NCI-H446 (cell line): Measurements from ENCODE around the gene MRPL44.
"Not testable (repeated sequence)": the region's sequence is repeated elsewhere in the genome, so short reads cannot be mapped to it uniquely, and the experiment has no call there.

Experiments used
- DNase-seq, 2 experiments: peaks; one replicate each; lab custom pipeline; 2025; lab: John Stamatoyannopoulos, UW

The MRPL44 gene

GRCh38 chr2:223971731-223972130 is 14.5 kb downstream of the MRPL44 start:
- DNase-seq, result no peak

- no peak for DNase-seq
These were observed 15.4 kb downstream of the MRPL44 start for GRCh38 chr2:223972656-223973102.

- no peak for DNase-seq
These were observed 16.3 kb downstream of the MRPL44 start for GRCh38 chr2:223973606-223974005.

GRCh38 chr2:223976635-223977226 is 19.5 kb downstream of the MRPL44 start:
- no peak for DNase-seq

- DNase-seq, result no peak
These were observed 21.2 kb downstream of the MRPL44 start for GRCh38 chr2:223978451-223978850.

GRCh38 chr2:223979730-223980396 is 22.6 kb downstream of the MRPL44 start:
- no peak for DNase-seq

- no peak for DNase-seq
These were observed 23.1 kb downstream of the MRPL44 start for GRCh38 chr2:223980397-223980735.

- DNase-seq, result no peak
These were observed 23.5 kb downstream of the MRPL44 start for GRCh38 chr2:223980803-223981202.

- DNase-seq, result no peak
These were observed 24.0 kb downstream of the MRPL44 start for GRCh38 chr2:223981241-223981640.

- DNase-seq, result no peak
These were observed 32.1 kb downstream of the MRPL44 start for GRCh38 chr2:223989206-223989855.

- no peak for DNase-seq
These were observed 32.6 kb downstream of the MRPL44 start for GRCh38 chr2:223989856-223990232.

- no peak for DNase-seq
These were observed 34.3 kb downstream of the MRPL44 start for GRCh38 chr2:223991611-223992010.

- peak; percentile 43 to 79 for DNase-seq
These were observed 36.5 kb downstream of the MRPL44 start for GRCh38 chr2:223993634-223994232.

- no peak for DNase-seq
These were observed 37.4 kb downstream of the MRPL44 start for GRCh38 chr2:223994562-223995162.

- no peak for DNase-seq
These were observed 38.3 kb downstream of the MRPL44 start for GRCh38 chr2:223995569-223995968.

- DNase-seq, result no peak
These were observed 39.1 kb downstream of the MRPL44 start for GRCh38 chr2:223996391-223996790.

- DNase-seq, result no peak
These were observed 40.7 kb downstream of the MRPL44 start for GRCh38 chr2:223997938-223998337.

GRCh38 chr2:223998948-223999347 is 41.7 kb downstream of the MRPL44 start:
- DNase-seq, result no peak

- no peak for DNase-seq
These were observed 42.6 kb downstream of the MRPL44 start for GRCh38 chr2:223999862-224000261.

GRCh38 chr2:224000662-224001061 is 43.4 kb downstream of the MRPL44 start:
- not testable (repeated sequence) for DNase-seq

- no peak for DNase-seq
These were observed 46.9 kb downstream of the MRPL44 start for GRCh38 chr2:224004105-224004695.

GRCh38 chr2:224008702-224009261 is 51.5 kb downstream of the MRPL44 start:
- no peak for DNase-seq
